HEK293 (cell line): ENCODE data around the gene MTPN.

Experiments
- CTCF ChIA-PET: fragments of 350-600 bp; formaldehyde crosslinking; extraction: SDS; loops from one replicate; lab custom pipeline; 2021; ENCODE audit warnings: antibody characterized with exemption; lab: Yijun Ruan, JAX
- POLR2A ChIA-PET: fragments of 300-600 bp; formaldehyde crosslinking; extraction: SDS; loops from one replicate; lab custom pipeline; 2020; ENCODE audit warnings: antibody characterized with exemption, inconsistent platforms; lab: Yijun Ruan, JAX
- H3K27ac ChIP-seq: fragments of 200-500 bp; sonication (Bioruptor generic); 2 replicates; pipeline ENCODE4 v1.5.1; 2014; ENCODE audit warnings: low read depth, low read length, control low read depth, inconsistent platforms; ENCODE audit errors: extremely low read depth
- H3K36me3 ChIP-seq, 2 experiments: fragments of 200-500 bp in 1 of 2; sonication (Bioruptor generic) in 1 of 2; 1 replicate in 1 of 2; 2 replicates in 1 of 2; pipeline ENCODE4 v1.5.1; 2014 to 2017; ENCODE audit warnings: inconsistent platforms in 2 of 2, low read length in 2 of 2; ENCODE audit not compliant: control insufficient read depth in 2 of 2, insufficient read depth in 1 of 2
- H3K4me1 ChIP-seq: fragments of 200-500 bp; sonication (Bioruptor generic); 2 replicates; pipeline ENCODE4 v1.5.1; 2014; ENCODE audit warnings: mild to moderate bottlenecking, low read length, inconsistent platforms; ENCODE audit not compliant: control insufficient read depth, insufficient read depth
- H3K4me3 ChIP-seq: 2 replicates; pipeline ENCODE4 v1.5.1; 2011; ENCODE audit warnings: low read depth, mild to moderate bottlenecking, control low read depth, low read length, moderate library complexity
- H3K9me3 ChIP-seq: fragments of 200-500 bp; sonication (Bioruptor generic); 2 replicates; pipeline ENCODE4 v1.5.1; 2014; ENCODE audit warnings: low read depth, low read length, inconsistent platforms; ENCODE audit not compliant: control insufficient read depth, insufficient read depth
- BCL11B ChIP-seq: fragments of 450-650 bp; formaldehyde crosslinking; IDR thresholded peaks from 2 replicates; pipeline ENCODE4 v1.5.1; 2016; ENCODE audit warnings: low read depth, missing biosample characterization, missing genetic modification characterization
- BCL6B ChIP-seq: fragments of 450-650 bp; formaldehyde crosslinking; IDR thresholded peaks from 2 replicates; pipeline ENCODE4 v1.5.1; 2017; ENCODE audit warnings: missing biosample characterization, missing genetic modification characterization
- ELK4 ChIP-seq: IDR thresholded peaks from 2 replicates; pipeline ENCODE4 v1.6.1; 2011; ENCODE audit warnings: mild to moderate bottlenecking, low read depth, low read length, borderline replicate concordance
- KLF17 ChIP-seq: fragments of 450-650 bp; formaldehyde crosslinking; IDR thresholded peaks from 2 replicates; pipeline ENCODE4 v1.5.1; 2016; ENCODE audit warnings: missing biosample characterization, missing genetic modification characterization
- KLF7 ChIP-seq: fragments of 450-650 bp; formaldehyde crosslinking; IDR thresholded peaks from 2 replicates; pipeline ENCODE4 v1.5.1; 2016; ENCODE audit warnings: missing biosample characterization, missing genetic modification characterization, borderline replicate concordance
- OSR2 ChIP-seq: fragments of 450-650 bp; formaldehyde crosslinking; IDR thresholded peaks from 2 replicates; pipeline ENCODE4 v1.5.1; 2016; ENCODE audit warnings: missing biosample characterization, missing genetic modification characterization
- PRDM6 ChIP-seq: fragments of 450-650 bp; formaldehyde crosslinking; IDR thresholded peaks from 2 replicates; pipeline ENCODE4 v1.5.1; 2017; ENCODE audit warnings: missing biosample characterization, missing genetic modification characterization
- TCF7L2 ChIP-seq: IDR thresholded peaks from 2 replicates; pipeline ENCODE4 v1.6.1; 2011; ENCODE audit warnings: low read depth, mild to moderate bottlenecking, inconsistent platforms, low read length, moderate library complexity, borderline replicate concordance
- TRIM28 ChIP-seq: IDR thresholded peaks from 2 replicates; pipeline ENCODE4 v1.6.1; 2011; ENCODE audit warnings: low read length, control low read depth, borderline replicate concordance
- ZBTB44 ChIP-seq: fragments of 450-650 bp; IDR thresholded peaks from 2 replicates; pipeline ENCODE4 v1.5.1; 2018; ENCODE audit warnings: missing biosample characterization, mild to moderate bottlenecking, missing genetic modification characterization
- ZNF239 ChIP-seq: fragments of 450-650 bp; formaldehyde crosslinking; IDR thresholded peaks from 2 replicates; pipeline ENCODE4 v1.5.1; 2016; ENCODE audit warnings: missing biosample characterization, missing genetic modification characterization
- ZNF394 ChIP-seq: fragments of 450-650 bp; formaldehyde crosslinking; IDR thresholded peaks from 2 replicates; pipeline ENCODE4 v1.5.1; 2016; ENCODE audit warnings: missing biosample characterization, missing genetic modification characterization, mild to moderate bottlenecking, moderate library complexity, borderline replicate concordance
- ZNF433 ChIP-seq: fragments of 450-650 bp; formaldehyde crosslinking; IDR thresholded peaks from 2 replicates; pipeline ENCODE4 v1.5.1; 2016; ENCODE audit warnings: missing biosample characterization, missing genetic modification characterization, low read depth
- ZNF544 ChIP-seq: fragments of 450-650 bp; formaldehyde crosslinking; IDR thresholded peaks from 2 replicates; pipeline ENCODE4 v1.5.0; 2017; ENCODE audit warnings: missing biosample characterization, missing genetic modification characterization
- ZNF645 ChIP-seq: fragments of 450-650 bp; formaldehyde crosslinking; IDR thresholded peaks from 2 replicates; pipeline ENCODE4; 2016; ENCODE audit warnings: missing biosample characterization, missing genetic modification characterization
- ZNF664 ChIP-seq: fragments of 450-650 bp; formaldehyde crosslinking; IDR thresholded peaks from 2 replicates; pipeline ENCODE4 v1.5.1; 2016; ENCODE audit warnings: missing biosample characterization, missing genetic modification characterization
- ZNF670 ChIP-seq: fragments of 450-650 bp; formaldehyde crosslinking; IDR thresholded peaks from 2 replicates; pipeline ENCODE4 v1.5.1; 2016; ENCODE audit warnings: missing biosample characterization, missing genetic modification characterization, low read depth
- ZNF76 ChIP-seq: fragments of 450-650 bp; formaldehyde crosslinking; IDR thresholded peaks from 2 replicates; pipeline ENCODE4; 2016; ENCODE audit warnings: low read depth, missing biosample characterization, missing genetic modification characterization, borderline replicate concordance
- ZNF830 ChIP-seq: fragments of 450-650 bp; IDR thresholded peaks from 2 replicates; pipeline ENCODE4 v1.5.0; 2018; ENCODE audit warnings: missing biosample characterization, missing genetic modification characterization, low read depth, mild to moderate bottlenecking, moderate library complexity
- ZSCAN23 ChIP-seq: fragments of 450-650 bp; formaldehyde crosslinking; IDR thresholded peaks from 2 replicates; pipeline ENCODE4 v1.5.1; 2016; ENCODE audit warnings: missing biosample characterization, missing genetic modification characterization

MTPN gene

GRCh38 chr7:135938563-135938962 is 38.6 kb downstream of the MTPN start:
- CTCF ChIA-PET: interaction anchor here (1.2 kb wide), 1 partner anchor 12 kb away, joined by 3 read pairs; no protein-coding TSS in a partner anchor
- no peaks in the 10 kb centered on the region for H3K36me3 ChIP-seq
- TF ChIP-seq ZNF670 (tag by site-specific recombination) (no peak), KLF7 (tag by site-specific recombination) (no peak), PRDM6 (tag by site-specific recombination) (no peak)
- TF ChIP-seq, all 188 proteins: peak for 0
- H3K4me3 ChIP-seq: no peak overlapping the region
- no peaks in the 10 kb centered on the region for H3K9me3 ChIP-seq
- H3K4me1 ChIP-seq: peaks cover 3% of the 10 kb centered on the region; the same call in 1 of the 2 replicates
- no peak overlapping the region for H3K27ac ChIP-seq
- POLR2A ChIA-PET: no interaction called here

- Histone ChIP-seq H3K4me1 (peaks cover 3% of the 10 kb centered on the region; the same call in 1 of the 2 replicates), H3K9me3 (no peaks in the 10 kb centered on the region), H3K27ac (no peak overlapping the region), H3K36me3 (no peaks in the 10 kb centered on the region), H3K4me3 (no peak overlapping the region)
- no peak for TF ChIP-seq TRIM28
- no peak for TF ChIP-seq ZNF394 (tag by site-specific recombination)
- TF ChIP-seq ZNF76 (tag by site-specific recombination): no peak
- no peak for TF ChIP-seq ZNF544 (tag by site-specific recombination)
- no peak for TF ChIP-seq ZNF830 (tag by site-specific recombination)
- no peak for TF ChIP-seq ZNF239
- TF ChIP-seq ZSCAN23 (tag by site-specific recombination): no peak
- TF ChIP-seq BCL11B (tag by site-specific recombination): no peak
- TF ChIP-seq ZNF664 (tag by site-specific recombination): no peak
- no peak for TF ChIP-seq OSR2 (tag by site-specific recombination)
- TF ChIP-seq ZNF645 (tag by site-specific recombination): no peak
- no peak for TF ChIP-seq ZBTB44 (tag by site-specific recombination)
- ChIA-PET CTCF (interaction anchor here (0.6 to 1.2 kb wide), 2 partner anchors 11 to 95 kb away, joined by 3 read pairs; no protein-coding TSS in a partner anchor), POLR2A (no interaction called here)
These were observed 39.1 kb downstream of the MTPN start for GRCh38 chr7:135938086-135938485.

GRCh38 chr7:135936497-135937217 is 40.5 kb downstream of the MTPN start:
- CTCF ChIA-PET: interaction anchor here (0.6 kb wide), 1 partner anchor 249 kb away, joined by 3 read pairs; no protein-coding TSS in a partner anchor
- Histone ChIP-seq H3K27ac (no peak overlapping the region), H3K4me3 (no peak overlapping the region), H3K9me3 (no peaks in the 10 kb centered on the region), H3K4me1 (peaks cover 3% of the 10 kb centered on the region; the same call in 1 of the 2 replicates), H3K36me3 (no peaks in the 10 kb centered on the region)
- POLR2A ChIA-PET: no interaction called here
- no peak for TF ChIP-seq ELK4
- no peak for TF ChIP-seq KLF17 (tag by site-specific recombination)
- no peak for TF ChIP-seq ZNF433 (tag by site-specific recombination)
- peak; percentile 20; the same call in 1 of the 2 replicates for TF ChIP-seq PRDM6 (tag by site-specific recombination)
- peak; percentile 63; the same call in 1 of the 2 replicates for TF ChIP-seq TCF7L2
- no peak for TF ChIP-seq BCL6B
